ENCODE data around the gene UNC5A.
"Not testable (repeated sequence)": the region's sequence is repeated elsewhere in the genome, so short reads cannot be mapped to it uniquely, and the experiment has no call there.

UNC5A gene

DNA sequence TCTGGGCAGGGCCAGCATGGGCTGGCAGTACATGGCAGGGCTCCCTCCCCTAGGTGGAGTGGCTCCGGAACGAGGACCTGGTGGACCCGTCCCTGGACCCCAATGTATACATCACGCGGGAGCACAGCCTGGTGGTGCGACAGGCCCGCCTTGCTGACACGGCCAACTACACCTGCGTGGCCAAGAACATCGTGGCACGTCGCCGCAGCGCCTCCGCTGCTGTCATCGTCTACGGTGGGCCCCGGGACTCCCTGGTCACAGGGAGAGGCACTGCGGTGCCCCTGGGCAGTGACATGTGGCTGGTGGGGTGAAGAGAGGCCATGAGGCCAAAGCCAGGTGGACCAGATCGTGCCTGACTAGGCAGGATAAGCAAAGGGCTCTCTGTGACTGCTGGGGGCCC is 58.4 kb downstream of the UNC5A start:
- TF ChIP-seq CTCF (conservative IDR thresholded peaks at IDR 0.05) = no peak
- no peak overlapping the region for H3K27ac ChIP-seq

DNA sequence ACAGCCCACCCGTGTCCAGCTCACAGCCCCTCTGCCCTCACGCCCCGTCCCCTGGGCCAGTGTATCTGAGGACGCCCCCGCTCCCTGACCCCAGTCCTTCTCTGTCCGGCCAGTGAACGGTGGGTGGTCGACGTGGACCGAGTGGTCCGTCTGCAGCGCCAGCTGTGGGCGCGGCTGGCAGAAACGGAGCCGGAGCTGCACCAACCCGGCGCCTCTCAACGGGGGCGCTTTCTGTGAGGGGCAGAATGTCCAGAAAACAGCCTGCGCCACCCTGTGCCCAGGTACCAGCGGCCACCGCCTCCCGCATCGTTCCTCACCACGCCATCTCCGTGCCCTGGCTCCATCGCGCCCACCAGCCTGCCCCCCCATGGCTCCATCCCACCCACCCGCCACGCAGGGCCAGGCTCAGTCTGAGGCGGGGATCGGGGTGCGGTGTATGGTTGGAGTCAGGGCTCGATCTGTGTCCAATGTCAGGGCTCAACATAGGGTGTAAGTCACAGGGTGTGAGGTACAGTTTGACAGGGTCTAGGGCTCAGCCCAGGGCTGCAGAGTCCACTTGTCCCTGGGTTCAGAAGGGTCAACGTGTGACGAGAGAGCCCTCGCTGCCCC is 59.2 kb downstream of the UNC5A start:
- H3K27ac ChIP-seq = no peak overlapping the region
- no peak for TF ChIP-seq CTCF (conservative IDR thresholded peaks at IDR 0.05)

GRCh38 chr5:176870110-176870591 is 59.8 kb downstream of the UNC5A start:
- peak; percentile 68 for TF ChIP-seq CTCF (conservative IDR thresholded peaks at IDR 0.05)

DNA sequence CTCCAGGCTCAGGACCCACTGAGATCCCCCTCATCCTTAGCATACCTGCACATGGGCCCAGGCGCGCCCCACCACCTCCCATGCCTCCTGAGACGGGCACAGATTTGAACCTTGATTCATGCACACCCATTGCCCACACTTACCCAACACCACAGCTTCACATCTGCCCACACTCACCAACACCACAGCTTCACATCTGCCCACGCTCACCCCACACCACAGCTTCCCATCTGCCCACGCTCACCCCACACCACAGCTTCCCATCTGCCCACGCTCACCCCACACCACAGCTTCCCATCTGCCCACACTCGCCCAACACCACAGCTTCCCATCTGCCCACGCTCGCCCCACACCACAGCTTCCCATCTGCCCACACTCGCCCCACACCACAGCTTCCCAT is 60.3 kb downstream of the UNC5A start:
- not testable (repeated sequence) for H3K27ac ChIP-seq

More at GRCh38 chr5:176870110-176870591, 59.8 kb downstream of the UNC5A start:
- H3K27ac ChIP-seq = no peak overlapping the region

DNA sequence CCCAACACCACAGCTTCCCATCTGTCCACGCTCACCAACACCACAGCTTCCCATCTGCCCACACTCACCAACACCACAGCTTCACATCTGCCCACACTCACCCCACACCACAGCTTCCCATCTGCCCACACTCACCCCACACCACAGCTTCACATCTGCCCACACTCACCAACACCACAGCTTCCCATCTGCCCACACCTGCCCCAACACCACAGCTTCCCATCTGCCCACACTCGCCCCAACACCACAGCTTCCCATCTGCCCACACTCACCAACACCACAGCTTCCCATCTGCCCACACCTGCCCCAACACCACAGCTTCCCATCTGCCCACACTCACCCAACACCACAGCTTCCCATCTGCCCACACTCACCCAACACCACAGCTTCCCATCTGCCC is 62.2 kb downstream of the UNC5A start:
- H3K27ac ChIP-seq = not testable (repeated sequence)

DNA sequence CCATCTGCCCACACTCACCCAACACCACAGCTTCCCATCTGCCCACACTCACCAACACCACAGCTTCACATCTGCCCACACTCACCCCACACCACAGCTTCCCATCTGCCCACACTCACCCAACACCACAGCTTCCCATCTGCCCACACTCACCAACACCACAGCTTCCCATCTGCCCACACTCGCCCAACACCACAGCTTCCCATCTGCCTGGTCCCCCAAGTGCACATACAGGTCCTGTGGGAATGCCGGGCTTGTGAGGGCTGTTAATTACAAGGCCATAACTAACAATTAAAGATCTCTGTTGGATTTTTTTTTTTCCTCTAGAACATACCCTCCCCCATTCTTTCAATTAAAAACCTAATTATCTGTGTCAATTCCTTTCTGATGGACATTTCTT is 62.7 kb downstream of the UNC5A start:
- H3K27ac ChIP-seq = not testable (repeated sequence)

GRCh38 chr5:176873541-176874172 is 63.3 kb downstream of the UNC5A start:
- H3K27ac ChIP-seq = no peak overlapping the region
- TF ChIP-seq CTCF (conservative IDR thresholded peaks at IDR 0.05) = no peak

DNA sequence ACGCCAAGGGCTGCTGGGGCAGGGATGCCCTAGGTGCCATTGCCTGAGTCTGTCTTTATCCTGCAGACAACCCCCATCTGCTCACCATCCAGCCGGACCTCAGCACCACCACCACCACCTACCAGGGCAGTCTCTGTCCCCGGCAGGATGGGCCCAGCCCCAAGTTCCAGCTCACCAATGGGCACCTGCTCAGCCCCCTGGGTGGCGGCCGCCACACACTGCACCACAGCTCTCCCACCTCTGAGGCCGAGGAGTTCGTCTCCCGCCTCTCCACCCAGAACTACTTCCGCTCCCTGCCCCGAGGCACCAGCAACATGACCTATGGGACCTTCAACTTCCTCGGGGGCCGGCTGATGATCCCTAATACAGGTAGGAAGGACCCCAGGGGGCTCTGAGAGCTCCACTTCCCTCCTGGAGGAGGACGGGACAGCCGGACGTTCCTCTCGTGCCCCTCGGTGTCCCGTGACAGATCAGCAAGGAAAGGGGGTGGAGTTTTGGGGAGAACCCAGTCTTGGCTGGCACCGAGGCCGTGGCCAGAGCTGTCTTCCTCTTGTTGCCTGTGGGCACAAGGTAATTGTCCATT is 63.9 kb downstream of the UNC5A start:
- no peak for TF ChIP-seq CTCF (conservative IDR thresholded peaks at IDR 0.05)
- no peak overlapping the region for H3K27ac ChIP-seq

- no peak overlapping the region for H3K27ac ChIP-seq
- no peak for TF ChIP-seq CTCF (conservative IDR thresholded peaks at IDR 0.05)
Measured at GRCh38 chr5:176875014-176875550, 64.7 kb downstream of the UNC5A start.

Measured in VCaP (cell line).